ENCODE data around the gene CDH4. TPM values are rescaled to one million over a fixed set of nuclear protein-coding genes. Genes with fewer than 3 reads are reported as not detected.

The CDH4 gene
- total and polyA plus RNA-seq, 7 donors, result under 0.01 to 0.06 TPM; not detected in 5

DNA sequence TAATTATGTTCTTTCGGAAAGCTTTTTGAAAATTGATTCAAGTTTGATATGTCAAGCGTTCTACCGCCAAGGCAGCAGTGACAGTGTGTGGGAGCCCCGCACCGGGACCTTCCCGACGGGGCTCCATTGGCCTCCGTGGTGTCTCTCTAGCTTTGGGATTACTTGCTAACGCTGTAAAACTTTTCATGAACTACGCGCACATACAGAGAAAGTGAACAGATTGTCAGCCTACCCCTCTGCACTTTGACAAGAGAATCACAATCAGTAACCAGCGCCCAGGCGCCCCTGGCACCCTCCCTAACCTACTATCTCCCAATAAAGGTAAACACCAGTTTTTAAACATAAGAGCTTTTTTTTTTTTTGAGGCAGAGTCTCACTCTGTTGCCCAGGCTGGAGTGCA lies 274.8 kb downstream of the CDH4 start:
- intact Hi-C loops (cut with DNase I), result no loop called here
- Histone ChIP-seq H3K36me3 (no peaks in the 10 kb centered on the region), H3K4me1 (no peaks in the 10 kb centered on the region), H3K4me3 (no peak overlapping the region), H3K27ac (no peak overlapping the region), H3K9me3 (no peaks in the 10 kb centered on the region), H3K27me3 (peaks cover 0 to 51% (median 0%) of the 10 kb centered on the region in 3 donors)
- no peak for TF ChIP-seq POLR2AphosphoS5 (IDR thresholded peaks at IDR 0.05)
- TF ChIP-seq POLR2A (IDR thresholded peaks at IDR 0.05), result no peak
- no peak for TF ChIP-seq EP300 (IDR thresholded peaks at IDR 0.05)
- TF ChIP-seq, protein P1, sequence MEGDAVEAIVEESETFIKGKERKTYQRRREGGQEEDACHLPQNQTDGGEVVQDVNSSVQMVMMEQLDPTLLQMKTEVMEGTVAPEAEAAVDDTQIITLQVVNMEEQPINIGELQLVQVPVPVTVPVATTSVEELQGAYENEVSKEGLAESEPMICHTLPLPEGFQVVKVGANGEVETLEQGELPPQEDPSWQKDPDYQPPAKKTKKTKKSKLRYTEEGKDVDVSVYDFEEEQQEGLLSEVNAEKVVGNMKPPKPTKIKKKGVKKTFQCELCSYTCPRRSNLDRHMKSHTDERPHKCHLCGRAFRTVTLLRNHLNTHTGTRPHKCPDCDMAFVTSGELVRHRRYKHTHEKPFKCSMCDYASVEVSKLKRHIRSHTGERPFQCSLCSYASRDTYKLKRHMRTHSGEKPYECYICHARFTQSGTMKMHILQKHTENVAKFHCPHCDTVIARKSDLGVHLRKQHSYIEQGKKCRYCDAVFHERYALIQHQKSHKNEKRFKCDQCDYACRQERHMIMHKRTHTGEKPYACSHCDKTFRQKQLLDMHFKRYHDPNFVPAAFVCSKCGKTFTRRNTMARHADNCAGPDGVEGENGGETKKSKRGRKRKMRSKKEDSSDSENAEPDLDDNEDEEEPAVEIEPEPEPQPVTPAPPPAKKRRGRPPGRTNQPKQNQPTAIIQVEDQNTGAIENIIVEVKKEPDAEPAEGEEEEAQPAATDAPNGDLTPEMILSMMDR (IDR thresholded peaks at IDR 0.05), result no peak
- 90 to 94% methylated on average over 13 of the region's 13 CpGs for WGBS, 2 donors
- DNase-seq, result no peak

DNA sequence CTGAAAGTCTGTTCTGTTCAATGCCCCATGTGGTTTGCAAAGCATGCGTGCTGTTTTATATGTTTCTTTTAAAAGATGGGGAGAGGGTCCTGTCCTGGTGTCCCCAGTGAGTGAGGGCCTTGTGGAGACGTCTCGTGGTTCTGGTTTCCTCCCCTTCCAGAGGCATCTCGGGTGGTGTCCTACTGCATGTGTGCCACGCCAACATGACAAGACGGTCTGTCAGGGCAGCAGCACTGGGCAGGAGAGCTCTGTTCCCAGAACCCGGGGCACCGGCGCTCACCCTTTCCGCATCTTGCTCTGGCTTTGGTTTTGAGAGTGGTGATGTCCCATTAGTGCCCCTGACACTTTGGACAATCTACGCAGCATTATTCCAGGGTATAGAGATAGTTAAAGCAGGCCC lies 275.6 kb downstream of the CDH4 start:
- TF ChIP-seq POLR2AphosphoS5 (IDR thresholded peaks at IDR 0.05), result no peak
- no peak for TF ChIP-seq EP300 (IDR thresholded peaks at IDR 0.05)
- TF ChIP-seq POLR2A (IDR thresholded peaks at IDR 0.05), result no peak
- TF ChIP-seq, protein P1 (IDR thresholded peaks at IDR 0.05), result no peak
- DNase-seq, result no peak
- WGBS, 2 donors, result 90 to 93% methylated on average over 11 of the region's 11 CpGs
- Histone ChIP-seq H3K27ac (no peak overlapping the region), H3K4me3 (no peak overlapping the region), H3K27me3 (peaks cover 0 to 44% (median 0%) of the 10 kb centered on the region in 3 donors), H3K4me1 (no peaks in the 10 kb centered on the region), H3K36me3 (no peaks in the 10 kb centered on the region), H3K9me3 (no peaks in the 10 kb centered on the region)
- intact Hi-C loops (cut with DNase I), result no loop called here

GRCh38 chr20:61528591-61528990 lies 276.5 kb downstream of the CDH4 start:
- Histone ChIP-seq H3K4me3 (no peak overlapping the region), H3K27me3 (peaks cover 0 to 35% (median 0%) of the 10 kb centered on the region in 3 donors), H3K36me3 (no peaks in the 10 kb centered on the region), H3K4me1 (no peaks in the 10 kb centered on the region), H3K9me3 (no peaks in the 10 kb centered on the region), H3K27ac (no peak overlapping the region)
- TF ChIP-seq POLR2A (IDR thresholded peaks at IDR 0.05) (no peak), POLR2AphosphoS5 (IDR thresholded peaks at IDR 0.05) (no peak), EP300 (IDR thresholded peaks at IDR 0.05) (no peak)
- TF ChIP-seq, protein P1 (IDR thresholded peaks at IDR 0.05), result no peak
- DNase-seq, result no peak
- 84 to 90% methylated on average over 9 of the region's 9 CpGs for WGBS, 2 donors
- intact Hi-C loops (cut with DNase I), result no loop called here

GRCh38 chr20:61529354-61529753 lies 277.3 kb downstream of the CDH4 start:
- DNase-seq, result no peak
- Histone ChIP-seq H3K27me3 (peaks cover 0 to 33% (median 0%) of the 10 kb centered on the region in 3 donors), H3K4me1 (no peaks in the 10 kb centered on the region), H3K27ac (no peak overlapping the region), H3K36me3 (no peaks in the 10 kb centered on the region), H3K9me3 (no peaks in the 10 kb centered on the region), H3K4me3 (no peak overlapping the region)
- intact Hi-C loops (cut with DNase I), result no loop called here
- no peak for TF ChIP-seq POLR2AphosphoS5 (IDR thresholded peaks at IDR 0.05)
- TF ChIP-seq POLR2A (IDR thresholded peaks at IDR 0.05), result no peak
- TF ChIP-seq, protein P1 (IDR thresholded peaks at IDR 0.05), result no peak
- no peak for TF ChIP-seq EP300 (IDR thresholded peaks at IDR 0.05)
- WGBS, 2 donors, result 61 to 84% methylated on average over 5 of the region's 5 CpGs

All from sigmoid colon (tissue), 7 donors.